Right lobe of liver (tissue), 4 donors: Measurements from ENCODE around the gene STX7.

Source experiments
- CTCF ChIP-seq, 4 donors: fragments of 200-600 bp in 3 of 4; fragments of 450-650 bp in 1 of 4; IDR thresholded peaks; one replicate each; pipeline versions ENCODE4 v1.5.1 to v1.8.0; 2016 to 2022; ENCODE audit warnings: antibody characterized with exemption in 4 of 4, mild to moderate bottlenecking in 2 of 4
- POLR2A ChIP-seq: fragments of 450-650 bp; IDR thresholded peaks from one replicate; pipeline ENCODE4 v1.6.1; 2017; ENCODE audit warnings: antibody characterized with exemption, mild to moderate bottlenecking
- donor health status: DM: no; HTN: no; CAD: no.
- donor health status: DM: no; HTN: no; CAD: no.
- donor health status: DM: no; HTN: yes; CAD: no.

GRCh38 chr6:132530293-132530974, 17.5 kb upstream of the STX7 start:
- TF ChIP-seq CTCF (IDR thresholded peaks at IDR 0.05) (peak; percentile 88 to 90 (median 90)), POLR2A (no peak)
